Fibroblast of pulmonary artery (primary cell): ENCODE results near the gene AUTS2.

Experiments
- DNase-seq: peaks from one replicate; pipeline ENCODE4 v3.0.0-alpha.2; 2010; ENCODE audit warnings: low read depth
- H3K4me3 ChIP-seq: replicated peaks from 2 replicates; pipeline ENCODE4 v1.5.1; 2011; ENCODE audit warnings: low read depth, mild to moderate bottlenecking, control low read depth, low read length, moderate library complexity
- CTCF ChIP-seq: IDR thresholded peaks from 2 replicates; pipeline ENCODE4 v1.5.1; 2011; ENCODE audit warnings: mild to moderate bottlenecking, control low read depth, low read length, inconsistent platforms; ENCODE audit errors: missing control alignments

AUTS2 gene

GRCh38 chr7:69772718-69773436 is 174.6 kb downstream of the AUTS2 start:
- H3K4me3 ChIP-seq, result no peak overlapping the region
- TF ChIP-seq CTCF, result no peak
- no peak for DNase-seq

- no peak for TF ChIP-seq CTCF
These were observed 175.4 kb downstream of the AUTS2 start for GRCh38 chr7:69773535-69774225.

GRCh38 chr7:69775231-69775771 is 177.0 kb downstream of the AUTS2 start:
- no peak overlapping the region for H3K4me3 ChIP-seq
- no peak for TF ChIP-seq CTCF
- peak; percentile 33 for DNase-seq

More at GRCh38 chr7:69773535-69774225, 175.4 kb downstream of the AUTS2 start:
- H3K4me3 ChIP-seq, result no peak overlapping the region
- DNase-seq, result no peak

- DNase-seq, result peak; percentile 69
- no peak overlapping the region for H3K4me3 ChIP-seq
- no peak for TF ChIP-seq CTCF
These were observed 178.3 kb downstream of the AUTS2 start for GRCh38 chr7:69776611-69777010.

GRCh38 chr7:69778138-69778537 is 179.9 kb downstream of the AUTS2 start:
- no peak for DNase-seq
- H3K4me3 ChIP-seq, result no peak overlapping the region
- TF ChIP-seq CTCF, result no peak

GRCh38 chr7:69780379-69780778 is 182.1 kb downstream of the AUTS2 start:
- no peak for DNase-seq
- no peak for TF ChIP-seq CTCF
- no peak overlapping the region for H3K4me3 ChIP-seq
